Measurements from ENCODE around the gene TRPM3.

The TRPM3 gene

DNA sequence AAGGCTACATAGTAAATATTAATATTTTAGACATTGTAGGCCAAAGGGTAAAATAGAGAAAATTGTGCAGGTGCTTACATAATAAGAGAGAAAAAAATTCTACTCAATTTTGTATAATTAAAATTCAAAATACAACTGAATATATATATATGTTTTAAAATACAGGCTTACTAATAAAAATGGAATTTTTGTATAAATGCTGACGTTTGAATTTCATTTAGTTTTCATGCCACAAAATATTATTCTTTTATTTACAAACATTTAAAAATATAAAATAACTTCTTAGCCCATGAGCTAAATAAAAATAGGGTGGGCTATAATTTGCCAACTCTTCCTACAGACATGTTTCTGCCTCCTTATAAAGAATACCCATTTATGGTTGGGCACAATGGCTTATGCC lies 328.6 kb downstream of the TRPM3 start:
- Mint-ChIP-seq H3K27ac (no peak overlapping the region), H3K36me3 (ENCODE audit: low read depth) (no peaks in the 10 kb centered on the region), H3K9me3 (no peaks in the 10 kb centered on the region), H3K4me1 (no peaks in the 10 kb centered on the region), H3K4me3 (no peak overlapping the region), H3K27me3 (ENCODE audit: low read depth, poor library complexity) (peaks cover 4% of the 10 kb centered on the region)
- TF ChIP-seq, protein P1, sequence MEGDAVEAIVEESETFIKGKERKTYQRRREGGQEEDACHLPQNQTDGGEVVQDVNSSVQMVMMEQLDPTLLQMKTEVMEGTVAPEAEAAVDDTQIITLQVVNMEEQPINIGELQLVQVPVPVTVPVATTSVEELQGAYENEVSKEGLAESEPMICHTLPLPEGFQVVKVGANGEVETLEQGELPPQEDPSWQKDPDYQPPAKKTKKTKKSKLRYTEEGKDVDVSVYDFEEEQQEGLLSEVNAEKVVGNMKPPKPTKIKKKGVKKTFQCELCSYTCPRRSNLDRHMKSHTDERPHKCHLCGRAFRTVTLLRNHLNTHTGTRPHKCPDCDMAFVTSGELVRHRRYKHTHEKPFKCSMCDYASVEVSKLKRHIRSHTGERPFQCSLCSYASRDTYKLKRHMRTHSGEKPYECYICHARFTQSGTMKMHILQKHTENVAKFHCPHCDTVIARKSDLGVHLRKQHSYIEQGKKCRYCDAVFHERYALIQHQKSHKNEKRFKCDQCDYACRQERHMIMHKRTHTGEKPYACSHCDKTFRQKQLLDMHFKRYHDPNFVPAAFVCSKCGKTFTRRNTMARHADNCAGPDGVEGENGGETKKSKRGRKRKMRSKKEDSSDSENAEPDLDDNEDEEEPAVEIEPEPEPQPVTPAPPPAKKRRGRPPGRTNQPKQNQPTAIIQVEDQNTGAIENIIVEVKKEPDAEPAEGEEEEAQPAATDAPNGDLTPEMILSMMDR (IDR thresholded peaks at IDR 0.05) = no peak
- no peak for DNase-seq

DNA sequence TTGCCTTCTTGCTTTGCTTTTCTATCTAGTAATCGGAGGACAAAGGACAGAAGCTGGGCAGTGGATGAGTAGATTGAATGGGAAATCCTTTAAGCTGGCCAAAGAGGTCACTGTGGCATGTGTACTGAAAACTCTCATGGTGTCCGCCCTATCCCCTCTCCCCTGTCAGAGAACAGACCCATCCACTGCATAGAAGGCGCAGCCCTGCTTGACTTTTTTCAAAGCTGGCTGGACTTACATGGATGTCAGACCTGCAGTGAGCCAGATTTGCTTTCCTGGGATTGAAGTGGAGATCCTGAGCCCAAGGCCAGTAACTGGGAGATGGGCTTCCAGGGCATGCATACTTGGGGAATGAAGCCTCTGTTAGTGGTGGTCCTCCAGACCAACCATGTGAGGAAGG lies 329.5 kb downstream of the TRPM3 start:
- Mint-ChIP-seq H3K27me3 (ENCODE audit: low read depth, poor library complexity) (peaks cover 4% of the 10 kb centered on the region), H3K4me1 (no peaks in the 10 kb centered on the region), H3K9me3 (no peaks in the 10 kb centered on the region), H3K4me3 (no peak overlapping the region), H3K27ac (no peak overlapping the region), H3K36me3 (ENCODE audit: low read depth) (no peaks in the 10 kb centered on the region)
- TF ChIP-seq, protein P1 (IDR thresholded peaks at IDR 0.05) = no peak
- DNase-seq = no peak

GRCh38 chr9:70789086-70789485 lies 332.3 kb downstream of the TRPM3 start:
- Mint-ChIP-seq H3K9me3 (no peaks in the 10 kb centered on the region), H3K4me3 (no peak overlapping the region), H3K36me3 (ENCODE audit: low read depth) (no peaks in the 10 kb centered on the region), H3K27ac (no peak overlapping the region), H3K27me3 (ENCODE audit: low read depth, poor library complexity) (no peaks in the 10 kb centered on the region), H3K4me1 (no peaks in the 10 kb centered on the region)
- TF ChIP-seq, protein P1 (IDR thresholded peaks at IDR 0.05) = no peak
- DNase-seq = no peak

- TF ChIP-seq, protein P1 (IDR thresholded peaks at IDR 0.05) = no peak
- H3K4me3 Mint-ChIP-seq = no peak overlapping the region
Observed at GRCh38 chr9:70784456-70784855, 337.0 kb downstream of the TRPM3 start.

DNA sequence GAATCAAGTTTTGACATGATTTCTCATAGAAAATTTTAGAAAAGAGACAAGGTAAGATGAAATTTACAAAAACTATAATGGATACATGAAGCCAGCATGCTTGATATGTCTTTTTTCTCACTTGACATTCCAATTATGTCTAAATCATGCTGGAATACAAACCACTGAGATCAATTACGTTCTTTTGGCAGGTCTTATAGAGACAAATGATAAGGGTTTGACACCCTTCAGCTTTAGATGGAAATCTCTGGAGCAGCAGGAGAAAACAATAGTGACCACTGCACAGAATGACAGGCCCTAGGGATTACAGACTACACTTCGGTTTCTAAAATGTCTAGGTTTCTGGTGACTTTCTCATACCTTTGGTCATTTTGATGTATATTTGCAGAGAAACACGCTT lies 342.9 kb downstream of the TRPM3 start:
- TF ChIP-seq, protein P1 (IDR thresholded peaks at IDR 0.05) = no peak
- no peaks in the 10 kb centered on the region for H3K27me3 Mint-ChIP-seq (ENCODE audit: low read depth, poor library complexity)
- DNase-seq = no peak
- peaks cover 4% of the 10 kb centered on the region for H3K4me1 Mint-ChIP-seq
- H3K36me3 Mint-ChIP-seq (ENCODE audit: low read depth) = no peaks in the 10 kb centered on the region
- H3K4me3 Mint-ChIP-seq = no peak overlapping the region
- no peak overlapping the region for H3K27ac Mint-ChIP-seq
- no peaks in the 10 kb centered on the region for H3K9me3 Mint-ChIP-seq

More at GRCh38 chr9:70784456-70784855, 337.0 kb downstream of the TRPM3 start:
- H3K27me3 Mint-ChIP-seq (ENCODE audit: low read depth, poor library complexity) = no peaks in the 10 kb centered on the region
- no peak overlapping the region for H3K27ac Mint-ChIP-seq
- H3K4me1 Mint-ChIP-seq = no peaks in the 10 kb centered on the region
- DNase-seq = no peak
- no peaks in the 10 kb centered on the region for H3K9me3 Mint-ChIP-seq
- no peaks in the 10 kb centered on the region for H3K36me3 Mint-ChIP-seq (ENCODE audit: low read depth)

GRCh38 chr9:70773579-70773978 lies 347.8 kb downstream of the TRPM3 start:
- no peak for DNase-seq
- Mint-ChIP-seq H3K36me3 (ENCODE audit: low read depth) (no peaks in the 10 kb centered on the region), H3K4me3 (no peak overlapping the region), H3K27ac (no peak overlapping the region), H3K27me3 (ENCODE audit: low read depth, poor library complexity) (peaks cover 3% of the 10 kb centered on the region), H3K4me1 (peaks cover 4% of the 10 kb centered on the region), H3K9me3 (no peaks in the 10 kb centered on the region)
- TF ChIP-seq, protein P1 (IDR thresholded peaks at IDR 0.05) = no peak

Measured in nephron progenitor cell (in vitro differentiated cells).